H1 (cell line): ENCODE data around the gene BAZ2B. TPM values are rescaled to one million over a fixed set of nuclear protein-coding genes. Genes with fewer than 3 reads are reported as not detected.

Source experiments
- BACH1 ChIP-seq: IDR thresholded peaks from 2 replicates; pipeline ENCODE4 v1.6.1; 2012; ENCODE audit warnings: low read length, improper control_type of control experiment
- CBX5 ChIP-seq: fragments of 300-800, 300-1000 bp; sonication (generic); IDR thresholded peaks from 2 replicates; pipeline ENCODE4 v1.7.1; 2016; ENCODE audit warnings: antibody characterized with exemption, low read length, low read depth
- CHD7 ChIP-seq: fragments of 300-600 bp; sonication (generic); IDR thresholded peaks from 2 replicates; pipeline ENCODE4 v1.7.1; 2012; ENCODE audit warnings: low read length, moderate library complexity, mild to moderate bottlenecking, inconsistent platforms; ENCODE audit not compliant: insufficient replicate concordance
- EP300 ChIP-seq, 2 experiments: IDR thresholded peaks; 1 replicate in 1 of 2; 2 replicates in 1 of 2; pipeline ENCODE4 v1.6.1; 2011 to 2012; ENCODE audit warnings: low read depth in 2 of 2, low read length in 2 of 2, mild to moderate bottlenecking in 2 of 2, borderline replicate concordance in 1 of 2, inconsistent platforms in 1 of 2, moderate library complexity in 1 of 2
- JUN ChIP-seq: IDR thresholded peaks from 2 replicates; pipeline ENCODE4 v1.6.1; 2011; ENCODE audit warnings: low read depth, mild to moderate bottlenecking, improper control_type of control experiment, low read length
- POLR2A ChIP-seq, 2 experiments: IDR thresholded peaks; 1 replicate in 1 of 2; 2 replicates in 1 of 2; pipeline ENCODE4 v1.6.1; 2011; ENCODE audit warnings: low read depth in 2 of 2, low read length in 2 of 2, mild to moderate bottlenecking in 2 of 2; ENCODE audit errors: control extremely low read depth in 1 of 2
- POLR2AphosphoS5 ChIP-seq: IDR thresholded peaks from 2 replicates; pipeline ENCODE4 v1.6.1; 2011; ENCODE audit warnings: low read depth, low read length
- RBBP5 ChIP-seq: IDR thresholded peaks from 2 replicates; pipeline ENCODE4 v1.7.1; 2012; ENCODE audit warnings: low read depth, mild to moderate bottlenecking, inconsistent platforms, low read length, moderate library complexity, borderline replicate concordance
- USF2 ChIP-seq: IDR thresholded peaks from 2 replicates; pipeline ENCODE4 v1.6.1; 2011; ENCODE audit warnings: low read length, improper control_type of control experiment
- YY1 ChIP-seq: IDR thresholded peaks from 2 replicates; pipeline ENCODE4 v1.6.1; 2011; ENCODE audit warnings: low read depth, mild to moderate bottlenecking, low read length
- ZNF274 ChIP-seq: IDR thresholded peaks from 2 replicates; pipeline ENCODE4 v1.7.0; 2012; ENCODE audit warnings: low read length, borderline replicate concordance; ENCODE audit errors: extremely low read depth
- polyA plus RNA-seq, 7 experiments: library from polyadenylated mRNA; depleted of rRNA in 3 of 7; stranded (reverse) in 5 of 7; unstranded in 2 of 7; fragments of >200 nt in 5 of 7; fragments of 200-250 nt in 2 of 7; gene quantifications; 1 replicate in 5 of 7; 2 replicates in 1 of 7; 4 replicates in 1 of 7; pipeline versions ENCODE4 v1.2.1 to v1.2.3, GENCODE V29; 2011 to 2013; ENCODE audit warnings: missing spikeins in 2 of 7, mixed read lengths in 2 of 7
- total RNA-seq: library from RNA; stranded (reverse); fragmentation: NEBNext Ultra II Directional; extraction: Animal tissue kit (Norgen Biotek cat#: 25700); gene quantifications from 2 replicates; pipeline ENCODE4 v1.2.1, GENCODE V29; 2021

Gene BAZ2B
- total and polyA plus RNA-seq, 2 of the 8 experiments (the other 6 are each of a cell fraction or from before 2014, with no cell fraction given) = 15.2 to 46.3 TPM

GRCh38 chr2:159380685-159381239, 235.6 kb downstream of the BAZ2B start (continued):
- no peak for TF ChIP-seq CHD7
- no peak for TF ChIP-seq RBBP5
- no peak for TF ChIP-seq POLR2AphosphoS5
- no peak for TF ChIP-seq CBX5
- no peak for TF ChIP-seq POLR2A (IDR thresholded peaks at IDR 0.05; ENCODE audit: control extremely low read depth in 1 of 2, low read depth in 2 of 2, low read length in 2 of 2)
- no peak for TF ChIP-seq ZNF274
- TF ChIP-seq USF2 = no peak
- TF ChIP-seq JUN = no peak
- no peak for TF ChIP-seq EP300 (IDR thresholded peaks at IDR 0.05; ENCODE audit: borderline replicate concordance in 1 of 2, low read depth in 2 of 2, low read length in 2 of 2)
- TF ChIP-seq BACH1 = no peak
- no peak for TF ChIP-seq YY1
- TF ChIP-seq, all 59 proteins: peak for 0
